ENCODE measurements around the gene PECR. TPM values are rescaled to one million over a fixed set of nuclear protein-coding genes. Genes with fewer than 3 reads are reported as not detected.
A peak's percentile ranks its signal among the peaks of the same experiment; 100 is the strongest.

The PECR gene
- total and polyA plus RNA-seq, 2 of the 13 experiments (the other 11 are each of a cell fraction or from before 2014, with no cell fraction given): 151 to 153 TPM

DNA sequence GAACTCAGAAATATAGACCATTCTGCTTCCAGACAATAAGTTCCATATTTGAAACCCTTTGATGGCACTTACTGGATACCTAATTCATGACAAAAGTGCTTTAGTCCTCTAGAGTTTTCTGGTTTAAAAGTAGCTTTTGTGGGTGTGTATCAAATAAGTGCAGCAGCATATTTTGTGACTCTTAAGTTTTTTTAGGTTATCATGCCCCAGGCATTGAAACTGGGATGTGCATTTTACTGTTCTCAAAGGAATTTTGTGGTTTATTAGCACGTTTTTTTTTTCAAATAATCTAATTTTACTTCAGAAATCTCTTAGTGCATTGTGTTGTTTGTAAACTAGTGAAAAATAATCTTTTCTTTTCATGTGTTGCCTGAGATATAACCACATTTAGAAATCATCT lies 29.0 kb upstream of the PECR start:
- H3K36me3 ChIP-seq (replicated peaks in 1 of 2; ENCODE audit: control insufficient read depth in 1 of 2, insufficient read depth in 2 of 2, low read length in 2 of 2): peaks cover 7 to 37% of the 10 kb centered on the region in 2 experiments
- intact Hi-C loops (cut with micrococcal nuclease; ENCODE audit: unreplicated experiment) (loop anchor here (2.0 to 5.0 kb wide), 3 partner anchors 30 to 392 kb away; no protein-coding TSS in a partner anchor), in situ Hi-C loops (cut with HindIII; ENCODE audit: extremely low pct_ligation_motif_present, low pct_unique_long_range_greater_than_20kb) (no loop called here)
- ChIA-PET POLR2A (interaction anchor here (1.1 to 6.9 kb wide), 2 partner anchors 10 to 29 kb away, joined by 3 to 131 read pairs; partner anchors contain the start of genes PECR and TMEM169), CTCF (ENCODE audit: low intra/inter-chr PET ratio, low total read pairs) (no interaction called here)
- no peaks in the 10 kb centered on the region for H3K9me3 ChIP-seq (ENCODE audit: low read length)
- WGBS (ENCODE audit: low lambda C conversion rate): 2% methylated on average over 1 of the region's 1 CpG
- no peak for ATAC-seq
- peak overlapping the region; percentile 76 for H3K27ac ChIP-seq (ENCODE audit: extremely low read length, insufficient read depth, low read length)
- H3K79me2 ChIP-seq (ENCODE audit: insufficient read depth, low read length): peaks cover 45% of the 10 kb centered on the region
- DNase-seq (ENCODE audit: low spot score): no peak
- H4K20me1 ChIP-seq (ENCODE audit: insufficient read depth, low read length): no peaks in the 10 kb centered on the region
- no TSS peak for BruUV-seq (replicated peaks)
- FAIRE-seq: no peak
- peak overlapping the region; percentile 72 for H3K4me2 ChIP-seq (ENCODE audit: low read depth, low read length)
- peaks cover 74% of the 10 kb centered on the region for H3K4me1 ChIP-seq (ENCODE audit: insufficient read depth, low read length)
- no peak overlapping the region for H2AFZ ChIP-seq (ENCODE audit: low read length)
- H3K9ac ChIP-seq (ENCODE audit: insufficient read depth, low read depth, low read length): peak overlapping the region; percentile 93
- H3K4me3 ChIP-seq (replicated peaks in 1 of 3; ENCODE audit: insufficient read depth in 1 of 3, low read depth in 2 of 3, low read length in 3 of 3): peak overlapping the region; percentile 88 to 100 (median 98); a peak in 5 of 6 replicates
- no peaks in the 10 kb centered on the region; a peak in 1 of 5 replicates for H3K27me3 ChIP-seq (ENCODE audit: control insufficient read depth in 1 of 2, insufficient read depth in 2 of 2, low read length in 2 of 2)
- TF ChIP-seq ZNF773 (CRISPR knock-in tag; IDR thresholded peaks at IDR 0.05; ENCODE audit: borderline replicate concordance): no peak
- no peak for TF ChIP-seq ZNF263 (CRISPR knock-in tag; IDR thresholded peaks at IDR 0.05)
- TF ChIP-seq DNMT3B (CRISPR knock-in tag; conservative IDR thresholded peaks at IDR 0.05): no peak
- no peak for TF ChIP-seq EED (CRISPR knock-in tag; IDR thresholded peaks at IDR 0.05)
- TF ChIP-seq NFE2 (CRISPR knock-in tag; IDR thresholded peaks at IDR 0.05): no peak
- TF ChIP-seq HNRNPLL (IDR thresholded peaks at IDR 0.05; ENCODE audit: low read depth, low read length, poor library complexity, severe bottlenecking): no peak
- 0 out of 2 replicates have a peak, but pooled peaks have one; percentile 38 for TF ChIP-seq TEF (CRISPR knock-in tag; IDR thresholded peaks at IDR 0.05)
- TF ChIP-seq ZNF567 (CRISPR knock-in tag; IDR thresholded peaks at IDR 0.05; ENCODE audit: borderline replicate concordance): no peak
- TF ChIP-seq ZFP36L2 (CRISPR knock-in tag; IDR thresholded peaks at IDR 0.05): 0 out of 2 replicates have a peak, but pooled peaks have one; percentile 2
- no peak for TF ChIP-seq KMT2A (CRISPR knock-in tag; IDR thresholded peaks at IDR 0.05)
- TF ChIP-seq ZNF235 (CRISPR knock-in tag; IDR thresholded peaks at IDR 0.05; ENCODE audit: borderline replicate concordance): no peak
- no peak for TF ChIP-seq SETDB1 (CRISPR knock-in tag; IDR thresholded peaks at IDR 0.05; ENCODE audit: borderline replicate concordance)
- TF ChIP-seq, protein P1, sequence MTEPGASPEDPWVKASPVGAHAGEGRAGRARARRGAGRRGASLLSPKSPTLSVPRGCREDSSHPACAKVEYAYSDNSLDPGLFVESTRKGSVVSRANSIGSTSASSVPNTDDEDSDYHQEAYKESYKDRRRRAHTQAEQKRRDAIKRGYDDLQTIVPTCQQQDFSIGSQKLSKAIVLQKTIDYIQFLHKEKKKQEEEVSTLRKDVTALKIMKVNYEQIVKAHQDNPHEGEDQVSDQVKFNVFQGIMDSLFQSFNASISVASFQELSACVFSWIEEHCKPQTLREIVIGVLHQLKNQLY (CRISPR knock-in tag; IDR thresholded peaks at IDR 0.05): 0 out of 2 replicates have a peak, but pooled peaks have one; percentile 2
- TF ChIP-seq NFIC (IDR thresholded peaks at IDR 0.05; ENCODE audit: low read length): no peak
- TF ChIP-seq PCBP2 (optimal IDR thresholded peaks at IDR 0.05; ENCODE audit: low read depth, low read length, poor library complexity, severe bottlenecking): no peak
- TF ChIP-seq SP5 (CRISPR knock-in tag; IDR thresholded peaks at IDR 0.05; ENCODE audit: borderline replicate concordance, low read depth): no peak
- TF ChIP-seq, protein P2, sequence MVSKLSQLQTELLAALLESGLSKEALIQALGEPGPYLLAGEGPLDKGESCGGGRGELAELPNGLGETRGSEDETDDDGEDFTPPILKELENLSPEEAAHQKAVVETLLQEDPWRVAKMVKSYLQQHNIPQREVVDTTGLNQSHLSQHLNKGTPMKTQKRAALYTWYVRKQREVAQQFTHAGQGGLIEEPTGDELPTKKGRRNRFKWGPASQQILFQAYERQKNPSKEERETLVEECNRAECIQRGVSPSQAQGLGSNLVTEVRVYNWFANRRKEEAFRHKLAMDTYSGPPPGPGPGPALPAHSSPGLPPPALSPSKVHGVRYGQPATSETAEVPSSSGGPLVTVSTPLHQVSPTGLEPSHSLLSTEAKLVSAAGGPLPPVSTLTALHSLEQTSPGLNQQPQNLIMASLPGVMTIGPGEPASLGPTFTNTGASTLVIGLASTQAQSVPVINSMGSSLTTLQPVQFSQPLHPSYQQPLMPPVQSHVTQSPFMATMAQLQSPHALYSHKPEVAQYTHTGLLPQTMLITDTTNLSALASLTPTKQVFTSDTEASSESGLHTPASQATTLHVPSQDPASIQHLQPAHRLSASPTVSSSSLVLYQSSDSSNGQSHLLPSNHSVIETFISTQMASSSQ (IDR thresholded peaks at IDR 0.05; ENCODE audit: low read depth): no peak
- TF ChIP-seq, protein P2 (CRISPR knock-in tag; IDR thresholded peaks at IDR 0.05; ENCODE audit: borderline replicate concordance): no peak
- TF ChIP-seq ZNF788 (CRISPR knock-in tag; IDR thresholded peaks at IDR 0.05; ENCODE audit: borderline replicate concordance): no peak
- TF ChIP-seq GABPA (IDR thresholded peaks at IDR 0.05; ENCODE audit: low read depth, low read length): no peak
- TF ChIP-seq GABPA (CRISPR knock-in tag; IDR thresholded peaks at IDR 0.05; ENCODE audit: low read depth): 0 out of 2 replicates have a peak, but pooled peaks have one; percentile 6
- no peak for TF ChIP-seq ZNF562 (CRISPR knock-in tag; IDR thresholded peaks at IDR 0.05; ENCODE audit: borderline replicate concordance)
